Keratinocyte (primary cell): Measurements from ENCODE around the gene TPCN2.
A peak's percentile ranks its signal among the peaks of the same experiment; 100 is the strongest.

Experiments used
- CTCF ChIP-seq, 3 experiments: IDR thresholded peaks in 1 of 3; conservative IDR thresholded peaks in 1 of 3; optimal IDR thresholded peaks in 1 of 3; 2 replicates in 2 of 3; 3 replicates in 1 of 3; pipeline versions ENCODE3 to v1.5.1; 2011; ENCODE audit warnings: low read length in 3 of 3, mild to moderate bottlenecking in 3 of 3, moderate library complexity in 2 of 3, control low read depth in 1 of 3, inconsistent platforms in 1 of 3; ENCODE audit not compliant: insufficient read depth in 2 of 3; ENCODE audit errors: extremely low read depth in 1 of 3
- EZH2 ChIP-seq: IDR thresholded peaks from one replicate; pipeline ENCODE4 v1.6.1; 2012; ENCODE audit warnings: inconsistent platforms, mild to moderate bottlenecking, low read length, moderate library complexity

- TF ChIP-seq CTCF (optimal IDR thresholded peaks at IDR 0.05 in 1 of 3, IDR thresholded peaks at IDR 0.05 in 1 of 3, conservative IDR thresholded peaks at IDR 0.05 in 1 of 3; ENCODE audit: extremely low read depth in 1 of 3, insufficient read depth in 2 of 3, low read length in 3 of 3) (peak in 2 of 3 experiments; percentile 6 to 17), EZH2 (no peak)
These were observed 117.7 kb downstream of the TPCN2 start for GRCh38 chr11:69166218-69167115.
